ENCODE results near the gene ZC3H18.

ZC3H18 gene

DNA sequence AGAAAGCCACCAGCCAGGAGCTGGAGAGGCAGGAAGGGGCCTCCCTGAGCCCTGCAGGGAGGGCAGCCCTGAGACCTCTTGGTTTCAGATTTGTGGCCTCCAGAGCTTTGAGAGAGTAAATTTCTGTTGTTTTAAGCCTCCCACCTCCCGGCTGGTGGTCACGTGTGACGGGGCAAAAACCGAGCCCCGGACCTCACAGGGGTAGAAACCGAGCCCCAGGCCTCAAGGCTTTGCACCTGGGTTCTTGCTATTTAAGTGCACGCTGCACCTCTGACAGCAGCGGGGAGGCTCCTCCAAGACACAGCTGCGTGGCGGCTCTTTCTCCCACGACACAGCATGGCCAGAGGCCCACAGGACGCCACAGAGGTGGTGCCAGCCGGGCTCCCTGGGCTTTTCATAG lies 17.4 kb upstream of the ZC3H18 start:
- no peak for ATAC-seq
- TF ChIP-seq GLIS3 (CRISPR knock-in tag; IDR thresholded peaks at IDR 0.05) (no peak), ESRRG (CRISPR knock-in tag; IDR thresholded peaks at IDR 0.05) (no peak), RARB (CRISPR knock-in tag; IDR thresholded peaks at IDR 0.05) (no peak), ARNTL (CRISPR knock-in tag; IDR thresholded peaks at IDR 0.05; ENCODE audit: borderline replicate concordance, low read depth) (no peak), ZC3H10 (CRISPR knock-in tag; IDR thresholded peaks at IDR 0.05) (no peak), SNAI2 (CRISPR knock-in tag; IDR thresholded peaks at IDR 0.05) (no peak), TOX (CRISPR knock-in tag; IDR thresholded peaks at IDR 0.05; ENCODE audit: borderline replicate concordance) (no peak), ZNF70 (CRISPR knock-in tag; IDR thresholded peaks at IDR 0.05) (no peak), TCF4 (CRISPR knock-in tag; IDR thresholded peaks at IDR 0.05; ENCODE audit: borderline replicate concordance) (no peak), OSR1 (CRISPR knock-in tag; IDR thresholded peaks at IDR 0.05) (no peak), CSDC2 (CRISPR knock-in tag; IDR thresholded peaks at IDR 0.05) (no peak), ZFP30 (CRISPR knock-in tag; IDR thresholded peaks at IDR 0.05) (no peak), ZNF565 (CRISPR knock-in tag; conservative IDR thresholded peaks at IDR 0.05; ENCODE audit: low read depth) (no peak), ZFP3 (CRISPR knock-in tag; IDR thresholded peaks at IDR 0.05) (no peak)
- TF ChIP-seq, protein P1, sequence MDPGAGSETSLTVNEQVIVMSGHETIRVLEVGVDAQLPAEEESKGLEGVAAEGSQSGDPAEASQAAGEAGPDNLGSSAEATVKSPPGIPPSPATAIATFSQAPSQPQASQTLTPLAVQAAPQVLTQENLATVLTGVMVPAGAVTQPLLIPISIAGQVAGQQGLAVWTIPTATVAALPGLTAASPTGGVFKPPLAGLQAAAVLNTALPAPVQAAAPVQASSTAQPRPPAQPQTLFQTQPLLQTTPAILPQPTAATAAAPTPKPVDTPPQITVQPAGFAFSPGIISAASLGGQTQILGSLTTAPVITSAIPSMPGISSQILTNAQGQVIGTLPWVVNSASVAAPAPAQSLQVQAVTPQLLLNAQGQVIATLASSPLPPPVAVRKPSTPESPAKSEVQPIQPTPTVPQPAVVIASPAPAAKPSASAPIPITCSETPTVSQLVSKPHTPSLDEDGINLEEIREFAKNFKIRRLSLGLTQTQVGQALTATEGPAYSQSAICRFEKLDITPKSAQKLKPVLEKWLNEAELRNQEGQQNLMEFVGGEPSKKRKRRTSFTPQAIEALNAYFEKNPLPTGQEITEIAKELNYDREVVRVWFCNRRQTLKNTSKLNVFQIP (CRISPR knock-in tag; IDR thresholded peaks at IDR 0.05; ENCODE audit: borderline replicate concordance, low read depth) = no peak
- TF ChIP-seq, protein P2, sequence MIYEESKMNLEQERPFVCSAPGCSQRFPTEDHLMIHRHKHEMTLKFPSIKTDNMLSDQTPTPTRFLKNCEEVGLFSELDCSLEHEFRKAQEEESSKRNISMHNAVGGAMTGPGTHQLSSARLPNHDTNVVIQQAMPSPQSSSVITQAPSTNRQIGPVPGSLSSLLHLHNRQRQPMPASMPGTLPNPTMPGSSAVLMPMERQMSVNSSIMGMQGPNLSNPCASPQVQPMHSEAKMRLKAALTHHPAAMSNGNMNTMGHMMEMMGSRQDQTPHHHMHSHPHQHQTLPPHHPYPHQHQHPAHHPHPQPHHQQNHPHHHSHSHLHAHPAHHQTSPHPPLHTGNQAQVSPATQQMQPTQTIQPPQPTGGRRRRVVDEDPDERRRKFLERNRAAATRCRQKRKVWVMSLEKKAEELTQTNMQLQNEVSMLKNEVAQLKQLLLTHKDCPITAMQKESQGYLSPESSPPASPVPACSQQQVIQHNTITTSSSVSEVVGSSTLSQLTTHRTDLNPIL (CRISPR knock-in tag; IDR thresholded peaks at IDR 0.05; ENCODE audit: low read depth) = no peak
- TF ChIP-seq, protein P3, sequence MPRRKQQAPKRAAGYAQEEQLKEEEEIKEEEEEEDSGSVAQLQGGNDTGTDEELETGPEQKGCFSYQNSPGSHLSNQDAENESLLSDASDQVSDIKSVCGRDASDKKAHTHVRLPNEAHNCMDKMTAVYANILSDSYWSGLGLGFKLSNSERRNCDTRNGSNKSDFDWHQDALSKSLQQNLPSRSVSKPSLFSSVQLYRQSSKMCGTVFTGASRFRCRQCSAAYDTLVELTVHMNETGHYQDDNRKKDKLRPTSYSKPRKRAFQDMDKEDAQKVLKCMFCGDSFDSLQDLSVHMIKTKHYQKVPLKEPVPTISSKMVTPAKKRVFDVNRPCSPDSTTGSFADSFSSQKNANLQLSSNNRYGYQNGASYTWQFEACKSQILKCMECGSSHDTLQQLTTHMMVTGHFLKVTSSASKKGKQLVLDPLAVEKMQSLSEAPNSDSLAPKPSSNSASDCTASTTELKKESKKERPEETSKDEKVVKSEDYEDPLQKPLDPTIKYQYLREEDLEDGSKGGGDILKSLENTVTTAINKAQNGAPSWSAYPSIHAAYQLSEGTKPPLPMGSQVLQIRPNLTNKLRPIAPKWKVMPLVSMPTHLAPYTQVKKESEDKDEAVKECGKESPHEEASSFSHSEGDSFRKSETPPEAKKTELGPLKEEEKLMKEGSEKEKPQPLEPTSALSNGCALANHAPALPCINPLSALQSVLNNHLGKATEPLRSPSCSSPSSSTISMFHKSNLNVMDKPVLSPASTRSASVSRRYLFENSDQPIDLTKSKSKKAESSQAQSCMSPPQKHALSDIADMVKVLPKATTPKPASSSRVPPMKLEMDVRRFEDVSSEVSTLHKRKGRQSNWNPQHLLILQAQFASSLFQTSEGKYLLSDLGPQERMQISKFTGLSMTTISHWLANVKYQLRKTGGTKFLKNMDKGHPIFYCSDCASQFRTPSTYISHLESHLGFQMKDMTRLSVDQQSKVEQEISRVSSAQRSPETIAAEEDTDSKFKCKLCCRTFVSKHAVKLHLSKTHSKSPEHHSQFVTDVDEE (CRISPR knock-in tag; IDR thresholded peaks at IDR 0.05) = no peak

DNA sequence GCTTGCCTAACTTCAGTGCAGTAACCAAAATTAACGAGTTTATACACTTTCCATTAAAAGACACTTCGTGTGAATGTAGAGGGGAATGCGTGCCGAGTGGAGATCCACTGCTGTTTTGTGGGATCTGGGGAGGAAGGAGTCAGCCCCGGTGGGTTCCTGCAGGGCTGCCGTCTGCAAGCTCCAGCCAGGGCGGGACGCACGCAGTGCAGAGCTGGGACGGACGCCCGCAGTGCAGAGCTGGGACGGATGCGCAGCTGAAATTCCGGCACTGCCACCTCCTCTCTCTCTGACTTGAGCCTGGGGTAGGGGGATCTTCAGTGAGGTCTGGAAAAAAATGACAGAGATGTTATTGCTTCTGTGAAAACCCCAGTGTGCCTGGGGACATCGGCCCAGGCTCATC lies 16.5 kb upstream of the ZC3H18 start:
- ATAC-seq = no peak

More for the DNA sequence above, 16.5 kb upstream of the ZC3H18 start:
- TF ChIP-seq ARNTL (CRISPR knock-in tag; IDR thresholded peaks at IDR 0.05; ENCODE audit: borderline replicate concordance, low read depth) (no peak), TCF4 (CRISPR knock-in tag; IDR thresholded peaks at IDR 0.05; ENCODE audit: borderline replicate concordance) (no peak), ZC3H10 (CRISPR knock-in tag; IDR thresholded peaks at IDR 0.05) (no peak), CSDC2 (CRISPR knock-in tag; IDR thresholded peaks at IDR 0.05) (no peak), TOX (CRISPR knock-in tag; IDR thresholded peaks at IDR 0.05; ENCODE audit: borderline replicate concordance) (no peak), PPARA (CRISPR knock-in tag; IDR thresholded peaks at IDR 0.05; ENCODE audit: borderline replicate concordance) (no peak), ESRRG (CRISPR knock-in tag; IDR thresholded peaks at IDR 0.05) (no peak), BACH2 (CRISPR knock-in tag; IDR thresholded peaks at IDR 0.05; ENCODE audit: borderline replicate concordance) (no peak), ZFP30 (CRISPR knock-in tag; IDR thresholded peaks at IDR 0.05) (no peak), SNAI2 (CRISPR knock-in tag; IDR thresholded peaks at IDR 0.05) (no peak), ZNF70 (CRISPR knock-in tag; IDR thresholded peaks at IDR 0.05) (no peak), OSR1 (CRISPR knock-in tag; IDR thresholded peaks at IDR 0.05) (no peak), RARB (CRISPR knock-in tag; IDR thresholded peaks at IDR 0.05) (no peak), ISL1 (CRISPR knock-in tag; IDR thresholded peaks at IDR 0.05) (no peak)
- TF ChIP-seq, protein P4, sequence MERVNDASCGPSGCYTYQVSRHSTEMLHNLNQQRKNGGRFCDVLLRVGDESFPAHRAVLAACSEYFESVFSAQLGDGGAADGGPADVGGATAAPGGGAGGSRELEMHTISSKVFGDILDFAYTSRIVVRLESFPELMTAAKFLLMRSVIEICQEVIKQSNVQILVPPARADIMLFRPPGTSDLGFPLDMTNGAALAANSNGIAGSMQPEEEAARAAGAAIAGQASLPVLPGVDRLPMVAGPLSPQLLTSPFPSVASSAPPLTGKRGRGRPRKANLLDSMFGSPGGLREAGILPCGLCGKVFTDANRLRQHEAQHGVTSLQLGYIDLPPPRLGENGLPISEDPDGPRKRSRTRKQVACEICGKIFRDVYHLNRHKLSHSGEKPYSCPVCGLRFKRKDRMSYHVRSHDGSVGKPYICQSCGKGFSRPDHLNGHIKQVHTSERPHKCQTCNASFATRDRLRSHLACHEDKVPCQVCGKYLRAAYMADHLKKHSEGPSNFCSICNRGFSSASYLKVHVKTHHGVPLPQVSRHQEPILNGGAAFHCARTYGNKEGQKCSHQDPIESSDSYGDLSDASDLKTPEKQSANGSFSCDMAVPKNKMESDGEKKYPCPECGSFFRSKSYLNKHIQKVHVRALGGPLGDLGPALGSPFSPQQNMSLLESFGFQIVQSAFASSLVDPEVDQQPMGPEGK (CRISPR knock-in tag; IDR thresholded peaks at IDR 0.05; ENCODE audit: borderline replicate concordance) = no peak
- TF ChIP-seq, protein P3 (CRISPR knock-in tag; IDR thresholded peaks at IDR 0.05) = no peak
- TF ChIP-seq, protein P2 (CRISPR knock-in tag; IDR thresholded peaks at IDR 0.05; ENCODE audit: low read depth) = no peak
- TF ChIP-seq, protein P1 (CRISPR knock-in tag; IDR thresholded peaks at IDR 0.05; ENCODE audit: borderline replicate concordance, low read depth) = no peak
- TF ChIP-seq, protein P5, sequence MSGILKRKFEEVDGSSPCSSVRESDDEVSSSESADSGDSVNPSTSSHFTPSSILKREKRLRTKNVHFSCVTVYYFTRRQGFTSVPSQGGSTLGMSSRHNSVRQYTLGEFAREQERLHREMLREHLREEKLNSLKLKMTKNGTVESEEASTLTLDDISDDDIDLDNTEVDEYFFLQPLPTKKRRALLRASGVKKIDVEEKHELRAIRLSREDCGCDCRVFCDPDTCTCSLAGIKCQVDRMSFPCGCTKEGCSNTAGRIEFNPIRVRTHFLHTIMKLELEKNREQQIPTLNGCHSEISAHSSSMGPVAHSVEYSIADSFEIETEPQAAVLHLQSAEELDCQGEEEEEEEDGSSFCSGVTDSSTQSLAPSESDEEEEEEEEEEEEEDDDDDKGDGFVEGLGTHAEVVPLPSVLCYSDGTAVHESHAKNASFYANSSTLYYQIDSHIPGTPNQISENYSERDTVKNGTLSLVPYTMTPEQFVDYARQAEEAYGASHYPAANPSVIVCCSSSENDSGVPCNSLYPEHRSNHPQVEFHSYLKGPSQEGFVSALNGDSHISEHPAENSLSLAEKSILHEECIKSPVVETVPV (CRISPR knock-in tag; IDR thresholded peaks at IDR 0.05) = no peak

Data from SK-N-SH treated with all-trans-retinoic acid at 6 μM for 48 hours (cell line).